ENCODE measurements around the gene OTUD3.

DNA sequence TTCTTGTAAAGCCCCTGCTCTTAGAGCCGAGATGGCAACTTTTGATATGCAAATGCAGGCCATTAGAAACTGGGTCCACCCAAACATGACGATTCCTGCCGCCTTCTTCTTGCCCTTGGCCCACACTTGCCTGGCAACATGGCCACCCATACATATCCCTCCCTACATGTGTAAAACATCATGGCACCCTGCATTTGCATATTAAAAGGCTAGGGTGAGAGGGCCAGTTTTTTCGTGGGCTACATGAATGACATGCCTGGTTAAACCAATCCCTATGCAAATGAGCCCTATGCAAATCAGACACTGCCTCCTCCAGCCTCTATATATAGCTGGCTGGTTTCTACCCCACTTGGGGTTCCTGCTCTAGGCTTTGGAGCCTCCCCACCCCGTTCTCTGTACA lies 78.4 kb downstream of the OTUD3 start:
- TF ChIP-seq, protein P1, sequence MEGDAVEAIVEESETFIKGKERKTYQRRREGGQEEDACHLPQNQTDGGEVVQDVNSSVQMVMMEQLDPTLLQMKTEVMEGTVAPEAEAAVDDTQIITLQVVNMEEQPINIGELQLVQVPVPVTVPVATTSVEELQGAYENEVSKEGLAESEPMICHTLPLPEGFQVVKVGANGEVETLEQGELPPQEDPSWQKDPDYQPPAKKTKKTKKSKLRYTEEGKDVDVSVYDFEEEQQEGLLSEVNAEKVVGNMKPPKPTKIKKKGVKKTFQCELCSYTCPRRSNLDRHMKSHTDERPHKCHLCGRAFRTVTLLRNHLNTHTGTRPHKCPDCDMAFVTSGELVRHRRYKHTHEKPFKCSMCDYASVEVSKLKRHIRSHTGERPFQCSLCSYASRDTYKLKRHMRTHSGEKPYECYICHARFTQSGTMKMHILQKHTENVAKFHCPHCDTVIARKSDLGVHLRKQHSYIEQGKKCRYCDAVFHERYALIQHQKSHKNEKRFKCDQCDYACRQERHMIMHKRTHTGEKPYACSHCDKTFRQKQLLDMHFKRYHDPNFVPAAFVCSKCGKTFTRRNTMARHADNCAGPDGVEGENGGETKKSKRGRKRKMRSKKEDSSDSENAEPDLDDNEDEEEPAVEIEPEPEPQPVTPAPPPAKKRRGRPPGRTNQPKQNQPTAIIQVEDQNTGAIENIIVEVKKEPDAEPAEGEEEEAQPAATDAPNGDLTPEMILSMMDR (IDR thresholded peaks at IDR 0.05), result no peak
- TF ChIP-seq POLR2A (IDR thresholded peaks at IDR 0.05), result no peak
